ENCODE results near the gene FAM171A1.

- TF ChIP-seq, protein P1, sequence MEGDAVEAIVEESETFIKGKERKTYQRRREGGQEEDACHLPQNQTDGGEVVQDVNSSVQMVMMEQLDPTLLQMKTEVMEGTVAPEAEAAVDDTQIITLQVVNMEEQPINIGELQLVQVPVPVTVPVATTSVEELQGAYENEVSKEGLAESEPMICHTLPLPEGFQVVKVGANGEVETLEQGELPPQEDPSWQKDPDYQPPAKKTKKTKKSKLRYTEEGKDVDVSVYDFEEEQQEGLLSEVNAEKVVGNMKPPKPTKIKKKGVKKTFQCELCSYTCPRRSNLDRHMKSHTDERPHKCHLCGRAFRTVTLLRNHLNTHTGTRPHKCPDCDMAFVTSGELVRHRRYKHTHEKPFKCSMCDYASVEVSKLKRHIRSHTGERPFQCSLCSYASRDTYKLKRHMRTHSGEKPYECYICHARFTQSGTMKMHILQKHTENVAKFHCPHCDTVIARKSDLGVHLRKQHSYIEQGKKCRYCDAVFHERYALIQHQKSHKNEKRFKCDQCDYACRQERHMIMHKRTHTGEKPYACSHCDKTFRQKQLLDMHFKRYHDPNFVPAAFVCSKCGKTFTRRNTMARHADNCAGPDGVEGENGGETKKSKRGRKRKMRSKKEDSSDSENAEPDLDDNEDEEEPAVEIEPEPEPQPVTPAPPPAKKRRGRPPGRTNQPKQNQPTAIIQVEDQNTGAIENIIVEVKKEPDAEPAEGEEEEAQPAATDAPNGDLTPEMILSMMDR (conservative IDR thresholded peaks at IDR 0.05): no peak
- TF ChIP-seq ZFX (IDR thresholded peaks at IDR 0.05): no peak
Observed at GRCh38 chr10:15290150-15290549, 80.9 kb downstream of the FAM171A1 start.

Measured in C4-2B (cell line).